GM18505 (cell line): ENCODE data around the gene PVALB.
"Not testable (repeated sequence)": the region's sequence is repeated elsewhere in the genome, so short reads cannot be mapped to it uniquely, and the experiment has no call there.

Source experiments
- ATAC-seq: cut with Tn5 transposase; IDR thresholded peaks from one replicate; pipeline ENCODE4 v1.9.1; 2021; ENCODE audit not compliant: unreplicated experiment
- POLR2A ChIP-seq: IDR thresholded peaks from 4 replicates; pipeline ENCODE4 v1.6.1; 2011; ENCODE audit warnings: borderline replicate concordance; ENCODE audit not compliant: insufficient read depth, insufficient read length; ENCODE audit errors: extremely low read depth

Gene PVALB

GRCh38 chr22:36758792-36759271 lies 58.0 kb downstream of the PVALB start:
- no peak for TF ChIP-seq POLR2A
- ATAC-seq = no peak

- TF ChIP-seq POLR2A = no peak
- ATAC-seq = no peak
Measured at GRCh38 chr22:36757668-36758211, 59.1 kb downstream of the PVALB start.

GRCh38 chr22:36756746-36757655 lies 59.8 kb downstream of the PVALB start:
- no peak for TF ChIP-seq POLR2A
- no peak for ATAC-seq

- no peak for ATAC-seq
- no peak for TF ChIP-seq POLR2A
Measured at GRCh38 chr22:36756031-36756430, 60.8 kb downstream of the PVALB start.

GRCh38 chr22:36755316-36755715 lies 61.5 kb downstream of the PVALB start:
- ATAC-seq = no peak
- TF ChIP-seq POLR2A = no peak

- not testable (repeated sequence) for ATAC-seq
Measured at GRCh38 chr22:36754881-36755280, 62.0 kb downstream of the PVALB start.

- TF ChIP-seq POLR2A = no peak
Measured at GRCh38 chr22:36753916-36754315, 62.9 kb downstream of the PVALB start.

GRCh38 chr22:36753120-36753802 lies 63.6 kb downstream of the PVALB start:
- no peak for TF ChIP-seq POLR2A

More at GRCh38 chr22:36753916-36754315, 62.9 kb downstream of the PVALB start:
- ATAC-seq = no peak

More at GRCh38 chr22:36753120-36753802, 63.6 kb downstream of the PVALB start:
- no peak for ATAC-seq
